Measurements from ENCODE around the gene FLT3. TPM values are rescaled to one million over a fixed set of nuclear protein-coding genes. Genes with fewer than 3 reads are reported as not detected.
A peak's percentile ranks its signal among the peaks of the same experiment; 100 is the strongest.

FLT3 gene
- total and polyA plus RNA-seq, 2 of the 13 experiments (the other 11 are each of a cell fraction or from before 2014, with no cell fraction given): not detected

DNA sequence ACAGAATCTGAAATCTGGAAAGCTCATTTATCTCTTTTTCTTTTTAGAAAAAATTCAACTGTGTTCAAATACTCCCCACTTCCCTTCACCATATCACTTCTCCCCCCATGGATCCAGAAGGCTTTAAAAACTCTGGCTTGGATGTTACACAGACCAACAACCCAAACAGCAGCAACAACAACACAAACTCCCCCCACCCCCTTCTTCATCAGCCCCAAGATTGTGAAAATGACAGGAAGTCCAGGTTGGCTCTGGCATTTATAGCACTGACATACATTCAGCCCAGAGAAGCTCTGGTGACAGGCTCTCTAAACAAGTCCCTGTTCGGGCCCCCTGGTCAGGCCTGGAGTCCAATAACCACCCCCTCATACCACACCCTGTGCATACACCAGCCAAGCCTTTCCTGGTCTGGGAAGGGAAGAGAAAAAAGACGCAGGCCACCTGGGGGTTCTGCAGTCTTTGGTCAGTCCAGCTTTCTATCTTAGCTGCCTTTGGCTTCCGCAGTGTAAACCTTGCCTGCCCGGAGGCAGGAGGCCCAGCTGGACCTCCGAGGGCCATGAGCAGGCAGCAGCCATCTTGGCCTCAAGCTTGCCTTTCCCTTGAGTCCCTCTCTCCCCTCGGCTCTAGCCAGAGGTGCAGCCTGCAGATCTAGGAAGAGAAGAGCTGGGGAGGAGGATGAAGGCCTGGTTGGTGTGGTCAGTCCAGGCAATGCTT lies 138.1 kb downstream of the FLT3 start (continued):
- no peak for TF ChIP-seq LCORL (IDR thresholded peaks at IDR 0.05)
- 0 out of 2 replicates have a peak, but pooled peaks have one; percentile 19 for TF ChIP-seq LCORL (CRISPR knock-in tag; IDR thresholded peaks at IDR 0.05)
- no peak for TF ChIP-seq ZNF577 (CRISPR knock-in tag; IDR thresholded peaks at IDR 0.05; ENCODE audit: borderline replicate concordance, low read depth)
- TF ChIP-seq, protein P1, sequence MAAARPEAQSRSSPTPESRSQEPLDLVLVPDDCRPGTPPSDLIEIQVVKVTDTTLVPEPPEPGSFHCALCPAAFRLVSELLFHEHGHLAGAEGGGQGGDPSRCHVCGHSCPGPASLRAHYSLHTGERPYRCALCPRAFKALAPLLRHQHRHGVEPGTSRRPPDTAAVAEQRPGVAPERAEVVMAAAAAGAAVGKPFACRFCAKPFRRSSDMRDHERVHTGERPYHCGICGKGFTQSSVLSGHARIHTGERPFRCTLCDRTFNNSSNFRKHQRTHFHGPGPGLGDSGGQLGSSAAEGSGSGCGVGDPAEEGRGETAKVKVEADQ (CRISPR knock-in tag; IDR thresholded peaks at IDR 0.05; ENCODE audit: borderline replicate concordance): no peak
- TF ChIP-seq ZNF292 (CRISPR knock-in tag; IDR thresholded peaks at IDR 0.05; ENCODE audit: borderline replicate concordance, low read depth): peak; percentile 46; the same call in 1 of the 2 replicates
- no peak for TF ChIP-seq NCOA1 (CRISPR knock-in tag; IDR thresholded peaks at IDR 0.05)
- no peak for TF ChIP-seq ATAD3A (CRISPR knock-in tag; IDR thresholded peaks at IDR 0.05)
- TF ChIP-seq, protein P2, sequence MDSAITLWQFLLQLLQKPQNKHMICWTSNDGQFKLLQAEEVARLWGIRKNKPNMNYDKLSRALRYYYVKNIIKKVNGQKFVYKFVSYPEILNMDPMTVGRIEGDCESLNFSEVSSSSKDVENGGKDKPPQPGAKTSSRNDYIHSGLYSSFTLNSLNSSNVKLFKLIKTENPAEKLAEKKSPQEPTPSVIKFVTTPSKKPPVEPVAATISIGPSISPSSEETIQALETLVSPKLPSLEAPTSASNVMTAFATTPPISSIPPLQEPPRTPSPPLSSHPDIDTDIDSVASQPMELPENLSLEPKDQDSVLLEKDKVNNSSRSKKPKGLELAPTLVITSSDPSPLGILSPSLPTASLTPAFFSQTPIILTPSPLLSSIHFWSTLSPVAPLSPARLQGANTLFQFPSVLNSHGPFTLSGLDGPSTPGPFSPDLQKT (CRISPR knock-in tag; IDR thresholded peaks at IDR 0.05; ENCODE audit: borderline replicate concordance): no peak
- TF ChIP-seq ZNF788 (CRISPR knock-in tag; IDR thresholded peaks at IDR 0.05; ENCODE audit: borderline replicate concordance): 0 out of 2 replicates have a peak, but pooled peaks have one; percentile 28
- 0 out of 2 replicates have a peak, but pooled peaks have one; percentile 33 for TF ChIP-seq TBX2 (CRISPR knock-in tag; IDR thresholded peaks at IDR 0.05; ENCODE audit: borderline replicate concordance)
- no peak for TF ChIP-seq GABPA (IDR thresholded peaks at IDR 0.05; ENCODE audit: low read depth, low read length)
- no peak for TF ChIP-seq GABPA (CRISPR knock-in tag; IDR thresholded peaks at IDR 0.05; ENCODE audit: low read depth)
- peak; percentile 57 for TF ChIP-seq SALL1 (CRISPR knock-in tag; IDR thresholded peaks at IDR 0.05)
- TF ChIP-seq, protein P3, sequence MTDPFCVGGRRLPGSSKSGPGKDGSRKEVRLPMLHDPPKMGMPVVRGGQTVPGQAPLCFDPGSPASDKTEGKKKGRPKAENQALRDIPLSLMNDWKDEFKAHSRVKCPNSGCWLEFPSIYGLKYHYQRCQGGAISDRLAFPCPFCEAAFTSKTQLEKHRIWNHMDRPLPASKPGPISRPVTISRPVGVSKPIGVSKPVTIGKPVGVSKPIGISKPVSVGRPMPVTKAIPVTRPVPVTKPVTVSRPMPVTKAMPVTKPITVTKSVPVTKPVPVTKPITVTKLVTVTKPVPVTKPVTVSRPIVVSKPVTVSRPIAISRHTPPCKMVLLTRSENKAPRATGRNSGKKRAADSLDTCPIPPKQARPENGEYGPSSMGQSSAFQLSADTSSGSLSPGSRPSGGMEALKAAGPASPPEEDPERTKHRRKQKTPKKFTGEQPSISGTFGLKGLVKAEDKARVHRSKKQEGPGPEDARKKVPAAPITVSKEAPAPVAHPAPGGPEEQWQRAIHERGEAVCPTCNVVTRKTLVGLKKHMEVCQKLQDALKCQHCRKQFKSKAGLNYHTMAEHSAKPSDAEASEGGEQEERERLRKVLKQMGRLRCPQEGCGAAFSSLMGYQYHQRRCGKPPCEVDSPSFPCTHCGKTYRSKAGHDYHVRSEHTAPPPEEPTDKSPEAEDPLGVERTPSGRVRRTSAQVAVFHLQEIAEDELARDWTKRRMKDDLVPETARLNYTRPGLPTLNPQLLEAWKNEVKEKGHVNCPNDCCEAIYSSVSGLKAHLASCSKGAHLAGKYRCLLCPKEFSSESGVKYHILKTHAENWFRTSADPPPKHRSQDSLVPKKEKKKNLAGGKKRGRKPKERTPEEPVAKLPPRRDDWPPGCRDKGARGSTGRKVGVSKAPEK (CRISPR knock-in tag; IDR thresholded peaks at IDR 0.05; ENCODE audit: borderline replicate concordance): no peak
- TF ChIP-seq ZNF850 (CRISPR knock-in tag; conservative IDR thresholded peaks at IDR 0.05): no peak
- TF ChIP-seq, protein P4, sequence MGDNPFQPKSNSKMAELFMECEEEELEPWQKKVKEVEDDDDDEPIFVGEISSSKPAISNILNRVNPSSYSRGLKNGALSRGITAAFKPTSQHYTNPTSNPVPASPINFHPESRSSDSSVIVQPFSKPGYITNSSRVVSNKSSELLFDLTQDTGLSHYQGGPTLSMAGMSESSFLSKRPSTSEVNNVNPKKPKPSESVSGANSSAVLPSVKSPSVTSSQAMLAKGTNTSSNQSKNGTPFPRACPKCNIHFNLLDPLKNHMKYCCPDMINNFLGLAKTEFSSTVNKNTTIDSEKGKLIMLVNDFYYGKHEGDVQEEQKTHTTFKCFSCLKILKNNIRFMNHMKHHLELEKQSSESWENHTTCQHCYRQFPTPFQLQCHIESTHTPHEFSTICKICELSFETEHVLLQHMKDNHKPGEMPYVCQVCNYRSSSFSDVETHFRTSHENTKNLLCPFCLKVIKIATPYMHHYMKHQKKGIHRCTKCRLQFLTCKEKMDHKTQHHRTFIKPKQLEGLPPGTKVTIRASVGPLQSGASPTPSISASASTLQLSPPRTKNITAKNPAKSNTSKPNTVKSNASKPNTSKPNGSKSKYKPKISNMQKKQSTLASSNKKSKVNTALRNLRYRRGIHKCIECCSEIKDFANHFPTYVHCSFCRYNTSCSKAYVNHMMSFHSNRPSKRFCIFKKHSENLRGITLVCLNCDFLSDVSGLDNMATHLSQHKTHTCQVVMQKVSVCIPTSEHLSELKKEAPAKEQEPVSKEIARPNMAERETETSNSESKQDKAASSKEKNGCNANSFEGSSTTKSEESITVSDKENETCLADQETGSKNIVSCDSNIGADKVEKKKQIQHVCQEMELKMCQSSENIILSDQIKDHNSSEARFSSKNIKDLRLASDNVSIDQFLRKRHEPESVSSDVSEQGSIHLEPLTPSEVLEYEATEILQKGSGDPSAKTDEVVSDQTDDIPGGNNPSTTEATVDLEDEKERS (CRISPR knock-in tag; IDR thresholded peaks at IDR 0.05): peak; percentile 68; the same call in 1 of the 2 replicates
- TF ChIP-seq, protein P5, sequence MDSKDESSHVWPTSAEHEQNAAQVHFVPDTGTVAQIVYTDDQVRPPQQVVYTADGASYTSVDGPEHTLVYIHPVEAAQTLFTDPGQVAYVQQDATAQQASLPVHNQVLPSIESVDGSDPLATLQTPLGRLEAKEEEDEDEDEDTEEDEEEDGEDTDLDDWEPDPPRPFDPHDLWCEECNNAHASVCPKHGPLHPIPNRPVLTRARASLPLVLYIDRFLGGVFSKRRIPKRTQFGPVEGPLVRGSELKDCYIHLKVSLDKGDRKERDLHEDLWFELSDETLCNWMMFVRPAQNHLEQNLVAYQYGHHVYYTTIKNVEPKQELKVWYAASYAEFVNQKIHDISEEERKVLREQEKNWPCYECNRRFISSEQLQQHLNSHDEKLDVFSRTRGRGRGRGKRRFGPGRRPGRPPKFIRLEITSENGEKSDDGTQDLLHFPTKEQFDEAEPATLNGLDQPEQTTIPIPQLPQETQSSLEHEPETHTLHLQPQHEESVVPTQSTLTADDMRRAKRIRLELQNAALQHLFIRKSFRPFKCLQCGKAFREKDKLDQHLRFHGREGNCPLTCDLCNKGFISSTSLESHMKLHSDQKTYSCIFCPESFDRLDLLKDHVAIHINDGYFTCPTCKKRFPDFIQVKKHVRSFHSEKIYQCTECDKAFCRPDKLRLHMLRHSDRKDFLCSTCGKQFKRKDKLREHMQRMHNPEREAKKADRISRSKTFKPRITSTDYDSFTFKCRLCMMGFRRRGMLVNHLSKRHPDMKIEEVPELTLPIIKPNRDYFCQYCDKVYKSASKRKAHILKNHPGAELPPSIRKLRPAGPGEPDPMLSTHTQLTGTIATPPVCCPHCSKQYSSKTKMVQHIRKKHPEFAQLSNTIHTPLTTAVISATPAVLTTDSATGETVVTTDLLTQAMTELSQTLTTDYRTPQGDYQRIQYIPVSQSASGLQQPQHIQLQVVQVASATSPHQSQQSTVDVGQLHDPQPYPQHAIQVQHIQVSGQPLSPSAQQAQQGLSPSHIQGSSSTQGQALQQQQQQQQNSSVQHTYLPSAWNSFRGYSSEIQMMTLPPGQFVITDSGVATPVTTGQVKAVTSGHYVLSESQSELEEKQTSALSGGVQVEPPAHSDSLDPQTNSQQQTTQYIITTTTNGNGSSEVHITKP (CRISPR knock-in tag; IDR thresholded peaks at IDR 0.05; ENCODE audit: low read depth): no peak
